ENCODE results near the gene PRR5. TPM values are rescaled to one million over a fixed set of nuclear protein-coding genes. Genes with fewer than 3 reads are reported as not detected.

Gene PRR5
- total and polyA plus RNA-seq, 5 donors from 2014 or later = 29.2 to 44.4 (median 33.3) TPM

GRCh38 chr22:44712962-44713361, 11.0 kb downstream of the PRR5 start:
- H3K27ac Mint-ChIP-seq = no peak overlapping the region

GRCh38 chr22:44714703-44715350, 12.8 kb downstream of the PRR5 start:
- ATAC-seq (ENCODE audit: low read depth in 2 of 2) (no peak), DNase-seq (no peak)
- Mint-ChIP-seq H3K27ac (no peak overlapping the region), H3K36me3 (peaks cover 5% of the 10 kb centered on the region), H3K27me3 (no peaks in the 10 kb centered on the region), H3K4me3 (no peak overlapping the region), H3K4me1 (peaks cover 0 to 27% (median 7%) of the 10 kb centered on the region in 4 donors), H3K9me3 (no peaks in the 10 kb centered on the region)
- Histone ChIP-seq H3K4me1 (ENCODE audit: control insufficient read depth, insufficient read depth, low read length, poor library complexity, severe bottlenecking) (peaks cover 11% of the 10 kb centered on the region), H3K27ac (ENCODE audit: insufficient read depth, low read length, poor library complexity, severe bottlenecking) (no peak overlapping the region), H3K27me3 (ENCODE audit: control insufficient read depth, insufficient read depth, low read length) (no peaks in the 10 kb centered on the region), H3K4me3 (ENCODE audit: low read depth, low read length) (no peak overlapping the region), H3K36me3 (ENCODE audit: control insufficient read depth, insufficient read depth, low read length) (peaks cover 12% of the 10 kb centered on the region), H3K9me3 (ENCODE audit: control insufficient read depth in 2 of 2, low read length in 2 of 2) (no peaks in the 10 kb centered on the region)

More at GRCh38 chr22:44712962-44713361, 11.0 kb downstream of the PRR5 start:
- Histone ChIP-seq H3K27me3 (ENCODE audit: control insufficient read depth, insufficient read depth, low read length) (no peaks in the 10 kb centered on the region), H3K4me1 (ENCODE audit: control insufficient read depth, insufficient read depth, low read length, poor library complexity, severe bottlenecking) (peaks cover 12% of the 10 kb centered on the region), H3K27ac (ENCODE audit: insufficient read depth, low read length, poor library complexity, severe bottlenecking) (no peak overlapping the region), H3K9me3 (ENCODE audit: control insufficient read depth in 2 of 2, low read length in 2 of 2) (no peaks in the 10 kb centered on the region), H3K36me3 (ENCODE audit: control insufficient read depth, insufficient read depth, low read length) (peaks cover 12% of the 10 kb centered on the region), H3K4me3 (ENCODE audit: low read depth, low read length) (no peak overlapping the region)
- no peaks in the 10 kb centered on the region for H3K36me3 Mint-ChIP-seq
- H3K9me3 Mint-ChIP-seq = no peaks in the 10 kb centered on the region
- H3K27me3 Mint-ChIP-seq = no peaks in the 10 kb centered on the region
- DNase-seq (no peak), ATAC-seq (ENCODE audit: low read depth in 2 of 2) (no peak)
- no peak overlapping the region for H3K4me3 Mint-ChIP-seq
- peaks cover 0 to 26% (median 5%) of the 10 kb centered on the region in 4 donors for H3K4me1 Mint-ChIP-seq

GRCh38 chr22:44718418-44718817, 16.4 kb downstream of the PRR5 start:
- H3K4me3 ChIP-seq (ENCODE audit: low read depth, low read length) = no peak overlapping the region
- no peaks in the 10 kb centered on the region for H3K9me3 Mint-ChIP-seq
- no peaks in the 10 kb centered on the region for H3K4me1 ChIP-seq (ENCODE audit: control insufficient read depth, insufficient read depth, low read length, poor library complexity, severe bottlenecking)
- peaks cover 17% of the 10 kb centered on the region for H3K36me3 ChIP-seq (ENCODE audit: control insufficient read depth, insufficient read depth, low read length)
- no peaks in the 10 kb centered on the region for H3K27me3 Mint-ChIP-seq
- H3K4me3 Mint-ChIP-seq = no peak overlapping the region
- peaks cover 0 to 13% (median 4%) of the 10 kb centered on the region in 4 donors for H3K4me1 Mint-ChIP-seq
- ATAC-seq (ENCODE audit: low read depth in 2 of 2) (no peak), DNase-seq (no peak)
- H3K27me3 ChIP-seq (ENCODE audit: control insufficient read depth, insufficient read depth, low read length) = no peaks in the 10 kb centered on the region
- no peaks in the 10 kb centered on the region for H3K9me3 ChIP-seq (ENCODE audit: control insufficient read depth in 2 of 2, low read length in 2 of 2)
- H3K27ac ChIP-seq (ENCODE audit: insufficient read depth, low read length, poor library complexity, severe bottlenecking) = no peak overlapping the region
- peak overlapping the region in 1 of 3 donors; percentile 56 for H3K27ac Mint-ChIP-seq
- H3K36me3 Mint-ChIP-seq = peaks cover 5% of the 10 kb centered on the region

GRCh38 chr22:44719586-44720368, 17.8 kb downstream of the PRR5 start:
- no peak for DNase-seq
- Mint-ChIP-seq H3K4me1 (peaks cover 0 to 13% (median 5%) of the 10 kb centered on the region in 4 donors), H3K9me3 (no peaks in the 10 kb centered on the region), H3K27me3 (no peaks in the 10 kb centered on the region), H3K36me3 (peaks cover 5% of the 10 kb centered on the region), H3K4me3 (no peak overlapping the region), H3K27ac (no peak overlapping the region)
- Histone ChIP-seq H3K4me1 (ENCODE audit: control insufficient read depth, insufficient read depth, low read length, poor library complexity, severe bottlenecking) (no peaks in the 10 kb centered on the region), H3K9me3 (ENCODE audit: control insufficient read depth in 2 of 2, low read length in 2 of 2) (no peaks in the 10 kb centered on the region), H3K27ac (ENCODE audit: insufficient read depth, low read length, poor library complexity, severe bottlenecking) (no peak overlapping the region), H3K27me3 (ENCODE audit: control insufficient read depth, insufficient read depth, low read length) (no peaks in the 10 kb centered on the region), H3K36me3 (ENCODE audit: control insufficient read depth, insufficient read depth, low read length) (peaks cover 16% of the 10 kb centered on the region), H3K4me3 (ENCODE audit: low read depth, low read length) (no peak overlapping the region)
- no peak for ATAC-seq (ENCODE audit: low read depth in 2 of 2)

DNA sequence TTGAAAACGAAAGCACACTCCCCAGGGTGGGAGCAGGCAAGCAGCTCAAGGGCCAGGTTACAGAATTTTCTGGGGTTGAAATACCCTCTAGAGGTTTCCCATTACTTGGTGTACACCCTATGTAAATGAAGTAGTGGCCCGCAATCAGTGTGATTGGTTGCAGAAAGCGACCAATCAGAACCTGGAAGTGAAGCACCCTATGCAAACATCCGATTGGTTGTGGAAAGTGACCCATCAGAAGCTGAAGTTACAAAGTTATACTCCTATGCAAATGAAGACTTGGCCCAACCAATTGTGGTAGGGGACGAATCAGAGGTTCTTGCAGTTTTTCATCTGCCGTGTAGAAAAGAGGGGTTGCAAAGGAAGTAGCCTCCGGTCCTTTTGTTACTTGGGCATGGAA, 19.2 kb downstream of the PRR5 start:
- Histone ChIP-seq H3K27ac (ENCODE audit: insufficient read depth, low read length, poor library complexity, severe bottlenecking) (no peak overlapping the region), H3K36me3 (ENCODE audit: control insufficient read depth, insufficient read depth, low read length) (peaks cover 22% of the 10 kb centered on the region), H3K9me3 (ENCODE audit: control insufficient read depth in 2 of 2, low read length in 2 of 2) (no peaks in the 10 kb centered on the region), H3K27me3 (ENCODE audit: control insufficient read depth, insufficient read depth, low read length) (no peaks in the 10 kb centered on the region), H3K4me1 (ENCODE audit: control insufficient read depth, insufficient read depth, low read length, poor library complexity, severe bottlenecking) (no peaks in the 10 kb centered on the region), H3K4me3 (ENCODE audit: low read depth, low read length) (no peak overlapping the region)
- Mint-ChIP-seq H3K27me3 (no peaks in the 10 kb centered on the region), H3K27ac (no peak overlapping the region), H3K9me3 (no peaks in the 10 kb centered on the region), H3K36me3 (peaks cover 5% of the 10 kb centered on the region), H3K4me1 (peaks cover 0 to 8% (median 5%) of the 10 kb centered on the region in 4 donors), H3K4me3 (no peak overlapping the region)
- ATAC-seq (ENCODE audit: low read depth in 2 of 2) (no peak), DNase-seq (no peak)

DNA sequence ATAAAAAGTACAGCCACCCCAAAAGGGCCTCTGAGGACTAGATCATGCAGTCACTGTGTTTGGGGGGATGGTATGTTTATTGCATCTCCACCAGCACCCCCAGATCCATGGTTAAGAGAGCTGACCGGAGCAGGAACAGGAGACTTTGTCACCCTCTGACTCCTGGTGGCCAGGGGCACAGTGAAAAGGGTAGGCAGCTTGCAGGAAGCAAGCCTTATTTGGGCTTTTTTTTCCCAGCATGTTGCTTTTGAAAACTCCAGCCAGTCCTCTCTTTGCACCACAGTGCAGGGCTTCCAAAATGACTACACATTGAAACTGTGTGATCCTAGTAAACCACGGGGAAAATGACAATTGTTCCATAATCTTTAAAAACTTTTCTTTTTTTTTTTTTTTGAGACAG, 20.6 kb downstream of the PRR5 start:
- Mint-ChIP-seq H3K36me3 (peaks cover 5% of the 10 kb centered on the region), H3K9me3 (no peaks in the 10 kb centered on the region), H3K4me1 (peaks cover 0 to 8% (median 5%) of the 10 kb centered on the region in 4 donors), H3K4me3 (no peak overlapping the region), H3K27ac (peak overlapping the region in 1 of 3 donors; percentile 62), H3K27me3 (no peaks in the 10 kb centered on the region)
- H3K4me1 ChIP-seq (ENCODE audit: control insufficient read depth, insufficient read depth, low read length, poor library complexity, severe bottlenecking) = no peaks in the 10 kb centered on the region
- ATAC-seq (ENCODE audit: low read depth in 2 of 2) (no peak), DNase-seq (no peak)
- peaks cover 22% of the 10 kb centered on the region for H3K36me3 ChIP-seq (ENCODE audit: control insufficient read depth, insufficient read depth, low read length)
- H3K4me3 ChIP-seq (ENCODE audit: low read depth, low read length) = no peak overlapping the region
- no peak overlapping the region for H3K27ac ChIP-seq (ENCODE audit: insufficient read depth, low read length, poor library complexity, severe bottlenecking)
- no peaks in the 10 kb centered on the region for H3K27me3 ChIP-seq (ENCODE audit: control insufficient read depth, insufficient read depth, low read length)
- no peaks in the 10 kb centered on the region for H3K9me3 ChIP-seq (ENCODE audit: control insufficient read depth in 2 of 2, low read length in 2 of 2)

GRCh38 chr22:44723801-44724200, 21.8 kb downstream of the PRR5 start:
- no peak overlapping the region for H3K27ac ChIP-seq (ENCODE audit: insufficient read depth, low read length, poor library complexity, severe bottlenecking)
- Mint-ChIP-seq H3K27me3 (no peaks in the 10 kb centered on the region), H3K4me1 (peaks cover 0 to 4% (median 3%) of the 10 kb centered on the region in 4 donors), H3K9me3 (no peaks in the 10 kb centered on the region), H3K27ac (no peak overlapping the region), H3K36me3 (peaks cover under 1% of the 10 kb centered on the region), H3K4me3 (no peak overlapping the region)
- no peaks in the 10 kb centered on the region for H3K27me3 ChIP-seq (ENCODE audit: control insufficient read depth, insufficient read depth, low read length)
- H3K4me3 ChIP-seq (ENCODE audit: low read depth, low read length) = no peak overlapping the region
- H3K4me1 ChIP-seq (ENCODE audit: control insufficient read depth, insufficient read depth, low read length, poor library complexity, severe bottlenecking) = no peaks in the 10 kb centered on the region
- no peak for ATAC-seq (ENCODE audit: low read depth in 2 of 2)
- no peaks in the 10 kb centered on the region for H3K9me3 ChIP-seq (ENCODE audit: control insufficient read depth in 2 of 2, low read length in 2 of 2)
- H3K36me3 ChIP-seq (ENCODE audit: control insufficient read depth, insufficient read depth, low read length) = peaks cover 25% of the 10 kb centered on the region
- DNase-seq = peak in 1 of 3 donors; percentile 25

Data from CD4-positive, CD25-positive, alpha-beta regulatory T cell (primary cell).